Skeletal muscle satellite cell (primary cell): ENCODE results near the gene CDKN1C. TPM values are rescaled to one million over a fixed set of nuclear protein-coding genes. Genes with fewer than 3 reads are reported as not detected.

Source experiments
- H3K27me3 ChIP-seq: 2 replicates; pipeline ENCODE4 v1.7.0; 2013; ENCODE audit warnings: low read length; ENCODE audit not compliant: control insufficient read depth, insufficient read depth
- H3K36me3 ChIP-seq: 2 replicates; pipeline ENCODE4 v1.7.0; 2013; ENCODE audit warnings: mild to moderate bottlenecking, control low read depth, low read length; ENCODE audit not compliant: insufficient read depth
- H3K4me1 ChIP-seq: 2 replicates; pipeline ENCODE4 v1.7.0; 2013; ENCODE audit warnings: low read length; ENCODE audit not compliant: control insufficient read depth, insufficient read depth
- H3K4me2 ChIP-seq: 2 replicates; pipeline ENCODE4 v1.7.0; 2013; ENCODE audit warnings: mild to moderate bottlenecking, low read length
- H3K4me3 ChIP-seq: 2 replicates; pipeline ENCODE4 v1.7.0; 2013; ENCODE audit warnings: low read length
- H3K9ac ChIP-seq: 2 replicates; pipeline ENCODE4 v1.7.0; 2013; ENCODE audit warnings: mild to moderate bottlenecking, low read depth, low read length, moderate library complexity
- H3K9me3 ChIP-seq: replicated peaks from 2 replicates; pipeline ENCODE4 v1.7.0; 2013; ENCODE audit warnings: mild to moderate bottlenecking, control low read depth, low read length
- small RNA-seq: library from RNA; depleted of rRNA; stranded (forward); fragments of <200 nt; gene quantifications from one replicate; pipeline ENCODE3, GENCODE V24; 2012

Gene CDKN1C

GRCh38 chr11:2834503-2835273 is 50.9 kb downstream of the CDKN1C start:
- H3K4me2 ChIP-seq = no peak overlapping the region
- H3K36me3 ChIP-seq = no peaks in the 10 kb centered on the region
- H3K9ac ChIP-seq = no peak overlapping the region
- H3K4me1 ChIP-seq = no peaks in the 10 kb centered on the region
- peaks cover 27% of the 10 kb centered on the region for H3K27me3 ChIP-seq
- H3K9me3 ChIP-seq = no peaks in the 10 kb centered on the region
- no peak overlapping the region for H3K4me3 ChIP-seq

- Histone ChIP-seq H3K27me3 (peaks cover 33% of the 10 kb centered on the region), H3K4me3 (no peak overlapping the region)
These were observed 51.7 kb downstream of the CDKN1C start for GRCh38 chr11:2833716-2834502.

More at GRCh38 chr11:2833716-2834502, 51.7 kb downstream of the CDKN1C start:
- Histone ChIP-seq H3K9me3 (peaks cover 4% of the 10 kb centered on the region), H3K4me2 (no peak overlapping the region), H3K36me3 (no peaks in the 10 kb centered on the region), H3K4me1 (no peaks in the 10 kb centered on the region), H3K9ac (no peak overlapping the region)

Small RNA genes lying within 50 kb of the gene (small RNA-seq; reads per million reads assigned to genes)
- not detected for gene AC013791.1
